ENCODE results near the gene COQ9.

The COQ9 gene

GRCh38 chr16:57406881-57407280 lies 40.4 kb upstream of the COQ9 start:
- no peak for DNase-seq
- TF ChIP-seq CTCF (IDR thresholded peaks at IDR 0.05; ENCODE audit: low read depth, low read length), result no peak
- Histone ChIP-seq H3K27ac (no peak overlapping the region), H3K4me3 (ENCODE audit: low read depth, low read length) (no peak overlapping the region), H3K36me3 (no peaks in the 10 kb centered on the region), H3K9me3 (ENCODE audit: severe bottlenecking) (no peaks in the 10 kb centered on the region), H3K27me3 (ENCODE audit: insufficient read depth, low read depth, severe bottlenecking) (no peaks in the 10 kb centered on the region)

GRCh38 chr16:57407521-57408353 lies 39.5 kb upstream of the COQ9 start:
- no peak overlapping the region for H3K4me3 ChIP-seq (ENCODE audit: low read depth, low read length)
- no peak overlapping the region for H3K27ac ChIP-seq
- TF ChIP-seq CTCF (IDR thresholded peaks at IDR 0.05; ENCODE audit: low read depth, low read length), result no peak
- no peaks in the 10 kb centered on the region for H3K27me3 ChIP-seq (ENCODE audit: insufficient read depth, low read depth, severe bottlenecking)
- no peaks in the 10 kb centered on the region for H3K36me3 ChIP-seq
- H3K9me3 ChIP-seq (ENCODE audit: severe bottlenecking), result no peaks in the 10 kb centered on the region
- no peak for DNase-seq

- H3K36me3 ChIP-seq, result no peaks in the 10 kb centered on the region
- no peak for TF ChIP-seq CTCF (IDR thresholded peaks at IDR 0.05; ENCODE audit: low read depth, low read length)
- no peaks in the 10 kb centered on the region for H3K9me3 ChIP-seq (ENCODE audit: severe bottlenecking)
- DNase-seq, result no peak
- H3K4me3 ChIP-seq (ENCODE audit: low read depth, low read length), result no peak overlapping the region
- H3K27ac ChIP-seq, result no peak overlapping the region
- no peaks in the 10 kb centered on the region for H3K27me3 ChIP-seq (ENCODE audit: insufficient read depth, low read depth, severe bottlenecking)
Observed at GRCh38 chr16:57409065-57409464, 38.2 kb upstream of the COQ9 start.

GRCh38 chr16:57409870-57410587 lies 37.2 kb upstream of the COQ9 start:
- Histone ChIP-seq H3K4me3 (ENCODE audit: low read depth, low read length) (no peak overlapping the region), H3K27me3 (ENCODE audit: insufficient read depth, low read depth, severe bottlenecking) (no peaks in the 10 kb centered on the region), H3K27ac (no peak overlapping the region), H3K36me3 (no peaks in the 10 kb centered on the region), H3K9me3 (ENCODE audit: severe bottlenecking) (no peaks in the 10 kb centered on the region)
- no peak for TF ChIP-seq CTCF (IDR thresholded peaks at IDR 0.05; ENCODE audit: low read depth, low read length)
- no peak for DNase-seq

- Histone ChIP-seq H3K4me3 (ENCODE audit: low read depth, low read length) (no peak overlapping the region), H3K36me3 (no peaks in the 10 kb centered on the region), H3K9me3 (ENCODE audit: severe bottlenecking) (no peaks in the 10 kb centered on the region), H3K27ac (no peak overlapping the region), H3K27me3 (ENCODE audit: insufficient read depth, low read depth, severe bottlenecking) (no peaks in the 10 kb centered on the region)
- no peak for DNase-seq
- TF ChIP-seq CTCF (IDR thresholded peaks at IDR 0.05; ENCODE audit: low read depth, low read length), result no peak
Observed at GRCh38 chr16:57411362-57411976, 35.8 kb upstream of the COQ9 start.

Data from WERI-Rb-1 (cell line).